GM13976 (cell line): ENCODE measurements around the gene DNMT3A.
A peak's percentile ranks its signal among the peaks of the same experiment; 100 is the strongest.

Experiments used
- DNase-seq: peaks from one replicate; pipeline ENCODE4 v3.0.0; 2012; ENCODE audit warnings: low spot score
- in situ Hi-C: fragments of 300-500 bp; cut with MboI; formaldehyde crosslinking; loops from one replicate; pipeline ENCODE4 v1.12.0; 2022; ENCODE audit warnings: low sequenced_read_pairs, mixed read lengths, inconsistent platforms; ENCODE audit not compliant: unreplicated experiment
- TF ChIP-seq, protein P1 (sequence below): IDR thresholded peaks from 2 replicates; pipeline ENCODE4 v1.5.1; 2012; ENCODE audit warnings: borderline replicate concordance, mild to moderate bottlenecking; ENCODE audit not compliant: insufficient read depth; ENCODE audit errors: extremely low read depth, missing control alignments, control extremely low read depth

DNMT3A gene

GRCh38 chr2:25367296-25367695, 25.6 kb upstream of the DNMT3A start:
- in situ Hi-C loops, result no loop called here
- DNase-seq, result no peak
- TF ChIP-seq, protein P1, sequence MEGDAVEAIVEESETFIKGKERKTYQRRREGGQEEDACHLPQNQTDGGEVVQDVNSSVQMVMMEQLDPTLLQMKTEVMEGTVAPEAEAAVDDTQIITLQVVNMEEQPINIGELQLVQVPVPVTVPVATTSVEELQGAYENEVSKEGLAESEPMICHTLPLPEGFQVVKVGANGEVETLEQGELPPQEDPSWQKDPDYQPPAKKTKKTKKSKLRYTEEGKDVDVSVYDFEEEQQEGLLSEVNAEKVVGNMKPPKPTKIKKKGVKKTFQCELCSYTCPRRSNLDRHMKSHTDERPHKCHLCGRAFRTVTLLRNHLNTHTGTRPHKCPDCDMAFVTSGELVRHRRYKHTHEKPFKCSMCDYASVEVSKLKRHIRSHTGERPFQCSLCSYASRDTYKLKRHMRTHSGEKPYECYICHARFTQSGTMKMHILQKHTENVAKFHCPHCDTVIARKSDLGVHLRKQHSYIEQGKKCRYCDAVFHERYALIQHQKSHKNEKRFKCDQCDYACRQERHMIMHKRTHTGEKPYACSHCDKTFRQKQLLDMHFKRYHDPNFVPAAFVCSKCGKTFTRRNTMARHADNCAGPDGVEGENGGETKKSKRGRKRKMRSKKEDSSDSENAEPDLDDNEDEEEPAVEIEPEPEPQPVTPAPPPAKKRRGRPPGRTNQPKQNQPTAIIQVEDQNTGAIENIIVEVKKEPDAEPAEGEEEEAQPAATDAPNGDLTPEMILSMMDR, result no peak

GRCh38 chr2:25366629-25367028, 24.9 kb upstream of the DNMT3A start:
- in situ Hi-C loops, result no loop called here
- no peak for DNase-seq
- TF ChIP-seq, protein P1, result no peak

DNA sequence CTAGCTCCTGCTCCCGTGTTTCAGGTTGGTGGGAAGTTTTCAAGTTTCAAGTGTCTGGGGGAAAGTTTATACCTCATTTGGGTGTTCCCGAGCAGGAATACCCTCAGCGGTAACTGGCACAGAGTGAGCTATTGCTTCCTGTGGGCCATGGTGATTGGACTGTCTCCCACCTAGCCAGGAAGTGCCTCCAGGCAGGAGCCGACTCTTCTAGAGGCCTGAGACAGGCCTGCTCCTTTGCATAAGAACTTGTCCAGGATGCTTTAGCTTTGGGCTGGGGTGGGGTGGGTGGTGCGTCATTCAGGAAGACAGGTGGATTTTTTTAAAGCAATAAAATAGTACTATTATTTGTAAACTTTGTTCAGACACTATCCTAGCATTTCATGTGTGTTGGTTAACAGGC, 23.5 kb upstream of the DNMT3A start:
- in situ Hi-C loops, result no loop called here
- TF ChIP-seq, protein P1, result no peak
- DNase-seq, result no peak

DNA sequence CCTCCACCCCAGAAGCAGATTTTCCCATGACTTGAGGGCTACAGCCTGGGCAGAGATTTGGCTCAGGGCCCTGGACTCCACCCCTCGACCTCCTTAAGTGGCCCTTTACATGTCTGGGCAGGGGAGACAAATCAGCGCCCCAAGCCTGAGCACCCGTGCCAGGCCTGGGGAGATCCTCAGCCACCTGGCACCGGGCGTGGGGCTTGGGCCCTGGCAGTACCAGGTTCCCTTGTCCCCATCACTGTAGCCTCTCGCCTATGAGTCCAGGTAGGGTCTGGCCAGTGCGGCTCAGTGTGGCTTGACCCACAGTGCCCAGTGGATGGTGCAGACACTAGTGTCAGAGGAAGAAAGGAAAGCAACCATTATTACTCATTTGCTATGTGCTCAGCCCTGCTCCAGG, 22.0 kb upstream of the DNMT3A start:
- TF ChIP-seq, protein P1, result no peak
- no peak for DNase-seq
- in situ Hi-C loops, result no loop called here

DNA sequence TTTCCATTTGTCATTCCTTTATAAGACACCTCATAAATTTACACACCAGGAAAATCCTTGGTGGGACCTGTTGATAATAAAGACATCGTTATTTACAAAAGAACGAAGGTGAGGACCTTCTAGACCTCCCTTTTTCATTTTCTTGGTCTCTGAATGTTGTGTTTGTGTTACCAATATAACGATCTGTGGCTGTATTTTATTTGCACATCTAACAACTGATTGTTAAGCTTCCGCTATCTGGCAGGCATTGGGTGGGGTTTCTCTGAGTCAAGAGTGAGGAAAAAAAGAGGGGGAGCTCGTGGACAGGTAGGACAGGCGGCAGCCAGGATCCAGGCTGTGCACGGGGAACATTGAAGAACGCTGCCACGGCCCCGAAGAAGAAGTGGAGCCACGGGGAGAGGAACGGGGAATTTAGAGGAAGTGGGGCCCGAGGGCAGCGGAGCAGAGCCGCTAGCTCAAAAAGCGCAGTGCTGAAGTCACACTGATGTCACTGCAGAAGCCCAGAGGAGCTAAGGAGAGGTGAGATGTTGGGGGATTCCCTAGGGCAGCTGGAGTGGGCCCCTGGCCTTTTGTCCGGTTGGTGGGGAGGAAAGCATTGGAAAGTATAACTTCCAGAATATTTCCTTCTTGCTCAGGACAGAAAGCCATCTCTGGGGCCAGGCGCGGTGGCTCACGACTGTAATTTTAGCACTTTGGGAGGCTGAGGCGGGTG, 20.9 kb upstream of the DNMT3A start:
- TF ChIP-seq, protein P1, result no peak
- in situ Hi-C loops, result no loop called here
- peak; percentile 89 for DNase-seq

DNA sequence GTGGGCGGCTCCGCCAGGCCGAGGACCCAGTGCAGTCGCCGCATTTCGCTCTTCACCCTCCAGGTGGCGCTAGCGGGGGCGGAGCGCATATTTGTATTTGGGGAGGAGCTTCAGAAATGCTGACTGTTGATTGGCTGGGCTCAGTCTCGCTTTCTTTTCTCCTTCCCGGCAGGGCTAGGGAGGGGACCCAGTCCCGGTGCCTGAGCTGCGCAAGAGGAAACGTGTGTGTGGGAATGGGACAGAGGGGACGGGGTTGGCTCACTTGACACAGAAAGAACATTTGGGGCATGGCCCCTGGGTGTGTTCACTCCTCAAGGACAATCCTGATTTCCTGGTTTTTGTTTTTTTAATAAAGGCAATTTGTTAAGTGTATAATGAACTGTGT, 20.3 kb upstream of the DNMT3A start:
- in situ Hi-C loops, result no loop called here
- TF ChIP-seq, protein P1, result peak; percentile 95
- peak; percentile 95 for DNase-seq
